Epithelial cell of alveolus of lung (primary cell): ENCODE results near the gene DERA. TPM values are rescaled to one million over a fixed set of nuclear protein-coding genes. Genes with fewer than 3 reads are reported as not detected.

Experiments used
- total RNA-seq: library from RNA; depleted of rRNA; stranded (reverse); fragments of >200 nt; gene quantifications from 2 replicates; pipeline ENCODE4 v1.2.1, GENCODE V29; 2015

The DERA gene
- total RNA-seq: 53.8 and 56.5 TPM in 2 replicates

GRCh38 chr12:15910864-15911721 is at the start of gene DERA:
Gene DERA (plus strand): TSS chr12:15911332. CDS start chr12:15911384, 52 bp downstream.

GRCh38 chr12:15882118-15882971 is 28.8 kb upstream of the DERA start, which contains the start of gene STRAP:
Gene STRAP (plus strand): TSS chr12:15882387. CDS start chr12:15882708, 321 bp downstream.

Other genes starting within 250 kb of the DERA start
- 30.1 and 41.0 TPM in 2 replicates for gene EPS8, start 121.9 kb upstream of the DERA start, total RNA-seq
- gene STRAP, start 28.9 kb upstream of the DERA start, total RNA-seq: 129 and 146 TPM in 2 replicates